Esophagus squamous epithelium (tissue), 4 donors: ENCODE measurements around the gene VTCN1.

Source experiments
- CTCF ChIP-seq, 6 experiments: fragments of 450-650 bp in 4 of 6; fragments of 200-600 bp in 2 of 6; sonication (generic) in 2 of 6; IDR thresholded peaks; one replicate each; pipeline ENCODE4 v1.5.1; 2016 to 2019; ENCODE audit warnings: antibody characterized with exemption in 6 of 6, mild to moderate bottlenecking in 4 of 6, moderate library complexity in 4 of 6
- POLR2A ChIP-seq, 4 donors: fragments of 450-650 bp; IDR thresholded peaks; one replicate each; pipeline ENCODE4 v1.6.1; 2017; ENCODE audit warnings: antibody characterized with exemption in 4 of 4, mild to moderate bottlenecking in 4 of 4, moderate library complexity in 3 of 4

DNA sequence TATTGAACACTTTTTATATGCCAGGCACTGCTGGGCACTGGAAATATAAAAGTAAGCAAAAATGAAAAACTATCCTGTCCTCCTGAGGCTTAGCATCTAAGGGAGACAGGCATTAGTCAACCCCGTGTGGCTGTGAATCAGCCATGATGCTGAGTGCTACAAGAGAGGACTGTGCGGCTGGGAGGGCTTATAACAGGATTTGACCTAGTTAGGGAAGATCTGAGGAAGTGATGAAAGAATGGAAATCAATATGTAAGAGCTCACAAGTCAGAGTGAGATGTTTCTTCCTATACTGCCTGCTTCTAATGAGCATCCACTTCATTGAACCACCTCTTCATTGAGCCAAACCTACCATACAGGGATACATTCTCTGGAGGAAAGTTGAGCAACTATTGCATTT lies 104.2 kb downstream of the VTCN1 start:
- TF ChIP-seq CTCF (IDR thresholded peaks at IDR 0.05) (no peak), POLR2A (IDR thresholded peaks at IDR 0.05) (no peak)
